ENCODE results near the gene ZNF70.

ZNF70 gene

DNA sequence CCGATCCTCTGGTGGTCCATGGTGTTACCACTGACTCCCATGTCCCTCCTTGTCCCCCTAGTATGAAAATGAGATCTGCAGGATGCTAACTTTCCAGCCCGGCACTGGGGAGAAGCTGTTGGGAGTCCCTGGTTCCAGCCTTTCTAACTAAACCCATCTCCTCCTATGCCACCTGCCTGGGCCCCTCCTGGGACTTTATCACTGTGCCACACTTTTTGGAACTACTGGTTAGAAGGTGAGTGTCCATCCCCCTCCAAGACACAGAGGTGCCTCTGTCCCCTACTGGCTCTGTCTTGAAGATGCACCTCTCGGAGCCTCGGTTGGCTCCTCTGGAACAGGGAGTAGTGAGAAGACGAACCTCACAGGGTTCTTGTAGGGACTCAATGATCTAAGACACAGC lies 60.2 kb downstream of the ZNF70 start, which contains the start of gene RGL4:
Gene RGL4 (plus strand): TSS at position 301 of the 400 bp plus-strand sequence. CDS start 1,018 bp downstream, outside the sequence.
- DNase-seq = no peak

DNA sequence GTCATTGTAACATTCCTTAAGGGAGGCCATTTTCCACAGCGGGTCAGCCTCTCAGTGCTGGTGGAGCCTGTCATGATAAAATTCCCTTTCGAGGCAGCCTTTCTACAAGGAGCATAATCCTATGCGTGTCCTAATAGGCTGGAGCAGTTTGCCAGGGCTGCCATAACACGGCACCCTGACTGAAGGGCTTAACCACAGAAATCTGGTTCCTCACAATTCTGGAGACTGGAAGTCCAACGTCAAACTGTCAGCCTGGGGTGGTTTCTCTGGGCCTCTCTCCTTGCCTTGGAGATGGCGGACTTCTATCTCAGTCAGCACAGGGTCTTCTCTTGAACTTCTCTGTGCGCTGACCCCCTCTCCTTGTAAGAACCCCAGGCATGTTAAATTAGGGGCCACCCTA lies 61.5 kb downstream of the ZNF70 start:
- DNase-seq = no peak
